OCI-LY1 (cell line): Measurements from ENCODE around the gene KCNH1.

ENCODE experiments used
- EZH2 ChIP-seq: fragments of 200-600 bp; sonication (generic), shearing (Covaris generic); IDR thresholded peaks from 2 replicates; pipeline ENCODE4 v1.8.0; 2017; ENCODE audit warnings: borderline replicate concordance, mixed run types, mild to moderate bottlenecking, antibody characterized with exemption, low read length, moderate library complexity, mixed read lengths
- TF ChIP-seq, protein P1 (sequence below): fragments of 200-600 bp; sonication (generic), shearing (Covaris generic); IDR thresholded peaks from 2 replicates; pipeline ENCODE4 v1.5.1; 2017; ENCODE audit warnings: mild to moderate bottlenecking, antibody characterized with exemption, low read length, moderate library complexity, mixed read lengths

DNA sequence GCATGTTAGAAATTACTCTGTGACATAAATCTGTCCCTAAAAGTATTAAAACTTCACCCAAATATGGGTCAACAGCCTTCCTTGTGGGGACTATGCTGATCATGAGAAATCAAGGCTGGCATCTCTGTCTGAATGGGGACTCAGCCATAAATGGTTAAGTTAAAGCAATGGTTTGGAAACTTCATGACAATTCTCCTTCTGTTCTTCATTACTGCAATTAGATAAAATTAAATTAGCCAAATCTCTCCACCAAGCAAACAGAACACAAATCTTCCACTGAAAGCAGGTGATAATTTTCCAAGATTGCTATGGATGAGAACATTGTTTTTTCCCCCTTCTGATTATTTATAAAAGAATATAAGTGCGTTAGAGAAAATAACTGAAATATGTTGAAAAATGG is 346.1 kb downstream of the KCNH1 start:
- TF ChIP-seq, protein P1, sequence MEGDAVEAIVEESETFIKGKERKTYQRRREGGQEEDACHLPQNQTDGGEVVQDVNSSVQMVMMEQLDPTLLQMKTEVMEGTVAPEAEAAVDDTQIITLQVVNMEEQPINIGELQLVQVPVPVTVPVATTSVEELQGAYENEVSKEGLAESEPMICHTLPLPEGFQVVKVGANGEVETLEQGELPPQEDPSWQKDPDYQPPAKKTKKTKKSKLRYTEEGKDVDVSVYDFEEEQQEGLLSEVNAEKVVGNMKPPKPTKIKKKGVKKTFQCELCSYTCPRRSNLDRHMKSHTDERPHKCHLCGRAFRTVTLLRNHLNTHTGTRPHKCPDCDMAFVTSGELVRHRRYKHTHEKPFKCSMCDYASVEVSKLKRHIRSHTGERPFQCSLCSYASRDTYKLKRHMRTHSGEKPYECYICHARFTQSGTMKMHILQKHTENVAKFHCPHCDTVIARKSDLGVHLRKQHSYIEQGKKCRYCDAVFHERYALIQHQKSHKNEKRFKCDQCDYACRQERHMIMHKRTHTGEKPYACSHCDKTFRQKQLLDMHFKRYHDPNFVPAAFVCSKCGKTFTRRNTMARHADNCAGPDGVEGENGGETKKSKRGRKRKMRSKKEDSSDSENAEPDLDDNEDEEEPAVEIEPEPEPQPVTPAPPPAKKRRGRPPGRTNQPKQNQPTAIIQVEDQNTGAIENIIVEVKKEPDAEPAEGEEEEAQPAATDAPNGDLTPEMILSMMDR, result no peak
- no peak for TF ChIP-seq EZH2
